K562 (cell line): ENCODE results near the gene ZMYND19. TPM values are rescaled to one million over a fixed set of nuclear protein-coding genes. Genes with fewer than 3 reads are reported as not detected.

Experiments used
- ARNT ChIP-seq, 2 experiments: fragments of 450-650 bp; IDR thresholded peaks; 2 replicates each; pipeline ENCODE4 v1.6.1; 2016; ENCODE audit warnings: mild to moderate bottlenecking in 1 of 2
- BCL6 ChIP-seq: fragments of 250-450 bp; sonication (Bioruptor Pico); IDR thresholded peaks from 2 replicates; pipeline ENCODE4 v1.4.0; 2020
- CREBBP ChIP-seq: IDR thresholded peaks from one replicate; pipeline ENCODE4 v1.6.1; 2012; ENCODE audit warnings: low read depth, mild to moderate bottlenecking, control low read depth, inconsistent platforms, low read length
- DACH1 ChIP-seq: fragments of 450-650 bp; IDR thresholded peaks from 2 replicates; pipeline ENCODE4 v1.6.1; 2018; ENCODE audit not compliant: partially characterized antibody
- FOXM1 ChIP-seq, 2 experiments: fragments of 450-650 bp in 1 of 2; sonication (generic) in 1 of 2; formaldehyde crosslinking in 1 of 2; IDR thresholded peaks; 2 replicates each; pipeline versions ENCODE4 v1.6.1 to v1.9.0; 2017 to 2022; ENCODE audit warnings: low read depth in 2 of 2, mild to moderate bottlenecking in 2 of 2, missing genetic modification reagents in 1 of 2, moderate library complexity in 1 of 2
- MBD2 ChIP-seq: sonication (generic); IDR thresholded peaks from 2 replicates; pipeline ENCODE4 v1.6.1; 2016; ENCODE audit warnings: low read depth, borderline replicate concordance
- MYNN ChIP-seq, 2 experiments: sonication (generic); formaldehyde crosslinking in 1 of 2; IDR thresholded peaks; 2 replicates each; pipeline versions ENCODE4 v1.5.0 to v1.6.1; 2016 to 2020; ENCODE audit warnings: antibody characterized with exemption in 1 of 2, missing genetic modification reagents in 1 of 2
- NCOR1 ChIP-seq: fragments of 450-650 bp; IDR thresholded peaks from 2 replicates; pipeline ENCODE4 v1.6.1; 2016; ENCODE audit warnings: mild to moderate bottlenecking, moderate library complexity
- POLR3G ChIP-seq: IDR thresholded peaks from 2 replicates; pipeline ENCODE4 v1.6.1; 2011; ENCODE audit not compliant: insufficient read length, insufficient replicate concordance; ENCODE audit errors: extremely low read depth
- SNIP1 ChIP-seq: fragments of 450-650 bp; IDR thresholded peaks from 2 replicates; pipeline ENCODE4 v1.7.1; 2017; ENCODE audit warnings: low read depth, mild to moderate bottlenecking
- TARDBP ChIP-seq: fragments of 450-650 bp; IDR thresholded peaks from 2 replicates; pipeline ENCODE4 v1.6.1; 2016
- USF1 ChIP-seq: sonication (generic); formaldehyde crosslinking; IDR thresholded peaks from 2 replicates; pipeline ENCODE4 v1.9.0; 2022; ENCODE audit warnings: mild to moderate bottlenecking, missing genetic modification reagents
- ZBTB33 ChIP-seq: sonication (generic); formaldehyde crosslinking; IDR thresholded peaks from 2 replicates; pipeline ENCODE4 v1.8.1; 2023; ENCODE audit warnings: mild to moderate bottlenecking, missing genetic modification reagents
- ZNF24 ChIP-seq: fragments of 450-650 bp; IDR thresholded peaks from 2 replicates; pipeline ENCODE4 v1.6.1; 2016
- ZNF280A ChIP-seq: fragments of 450-650 bp; IDR thresholded peaks from 2 replicates; pipeline ENCODE4 v1.6.1; 2018; ENCODE audit warnings: mild to moderate bottlenecking, low read depth; ENCODE audit not compliant: partially characterized antibody
- ZNF354B ChIP-seq: fragments of 250-450 bp; sonication (Bioruptor Pico); IDR thresholded peaks from 2 replicates; pipeline ENCODE4 v1.4.0; 2020
- ZNF57 ChIP-seq: fragments of 450-650 bp; formaldehyde crosslinking; IDR thresholded peaks from 2 replicates; pipeline ENCODE4 v1.4.0; 2020; ENCODE audit warnings: mild to moderate bottlenecking, moderate library complexity
- ZNF77 ChIP-seq: fragments of 250-450 bp; sonication (Bioruptor Pico); IDR thresholded peaks from 2 replicates; pipeline ENCODE4 v1.5.0; 2020
- polyA plus RNA-seq, 8 experiments: library from polyadenylated mRNA; depleted of rRNA in 4 of 8; stranded (reverse) in 5 of 8; unstranded in 3 of 8; fragments of >200 nt; fragmentation: Nextera tagmentation in 2 of 8; fragmentation: Illumina TruSeq in 1 of 8; extraction: Ambion mirVana in 2 of 8; extraction: Trizol in 1 of 8; gene quantifications; 2 replicates each; pipeline versions ENCODE4 v1.2.1 to v1.2.3, GENCODE V29; 2011 to 2014; ENCODE audit warnings: inconsistent platforms in 1 of 8, missing spikeins in 1 of 8
- total RNA-seq, 7 experiments: library from RNA; depleted of rRNA in 6 of 7; stranded (reverse); fragments of >200 nt in 6 of 7; fragmentation: Illumina TruSeq in 2 of 7; extraction: Trizol in 2 of 7; gene quantifications; 2 replicates each; pipeline versions ENCODE4 v1.2.1 to v1.2.3, GENCODE V29; 2011 to 2021; ENCODE audit warnings: low replicate concordance in 1 of 7
- TF ChIP-seq, protein P1 (sequence below): fragments of 450-650 bp; IDR thresholded peaks from 2 replicates; pipeline ENCODE4 v1.7.0; 2016; ENCODE audit warnings: borderline replicate concordance
- TF ChIP-seq, protein P2 (sequence below): fragments of 450-650 bp; conservative IDR thresholded peaks from 2 replicates; pipeline ENCODE4 v1.6.1; 2016; ENCODE audit warnings: missing genetic modification characterization, low read depth, mild to moderate bottlenecking, control low read depth, missing compliant biosample characterization

ZMYND19 gene
- total and polyA plus RNA-seq, 9 of the 15 experiments (the other 6 are each of a cell fraction or from before 2014, with no cell fraction given): 1.0 to 86.7 (median 44.0) TPM

DNA sequence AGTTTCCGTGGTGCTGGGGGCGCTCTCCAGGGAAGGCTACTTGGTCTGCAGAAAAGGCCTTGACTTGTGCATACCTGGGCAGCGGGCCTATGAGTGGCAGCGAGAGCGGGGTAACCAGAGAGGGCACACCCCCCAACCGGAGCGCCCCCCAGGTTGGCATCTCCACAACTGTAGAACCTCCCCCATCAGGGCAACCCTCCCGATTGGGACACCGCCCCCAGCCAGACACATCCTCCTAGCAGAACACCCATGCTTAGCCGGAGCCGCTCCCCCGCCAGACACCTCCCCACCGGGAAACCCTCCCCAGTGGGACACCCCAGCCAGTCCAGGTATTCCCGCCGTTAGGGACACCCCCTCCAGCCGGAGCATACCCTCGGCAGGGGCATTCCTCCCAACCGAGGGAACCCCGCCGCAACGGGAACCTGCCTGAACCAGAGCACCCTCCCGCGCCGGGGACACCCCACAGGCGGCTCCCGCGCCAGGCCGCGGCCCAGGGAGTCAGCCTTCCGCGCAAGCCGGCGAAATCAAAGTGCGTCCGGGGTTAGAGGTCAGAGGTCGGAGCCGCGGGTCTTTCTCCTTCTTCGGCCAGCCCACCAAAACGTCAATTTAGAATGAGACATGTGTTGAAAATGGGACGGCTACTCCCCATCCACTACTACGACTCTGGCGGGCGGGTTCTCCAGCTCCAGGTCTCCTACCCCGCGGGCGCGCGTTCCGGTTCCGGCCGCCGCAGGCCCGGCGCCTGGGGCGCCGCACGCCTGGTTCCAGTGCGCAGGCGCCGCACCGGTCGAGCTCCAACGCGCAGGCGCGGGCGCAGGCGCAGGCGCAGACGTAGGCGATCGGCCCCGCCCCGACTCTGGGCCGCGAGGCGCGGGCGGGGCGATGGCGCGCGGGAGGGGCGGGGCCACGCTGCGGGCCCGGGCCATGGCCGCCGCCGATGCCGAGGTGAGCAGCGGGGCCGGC lies 28.1 kb upstream of the ZMYND19 start, which contains the start of gene EHMT1 (continued):
- TF ChIP-seq, protein P1, sequence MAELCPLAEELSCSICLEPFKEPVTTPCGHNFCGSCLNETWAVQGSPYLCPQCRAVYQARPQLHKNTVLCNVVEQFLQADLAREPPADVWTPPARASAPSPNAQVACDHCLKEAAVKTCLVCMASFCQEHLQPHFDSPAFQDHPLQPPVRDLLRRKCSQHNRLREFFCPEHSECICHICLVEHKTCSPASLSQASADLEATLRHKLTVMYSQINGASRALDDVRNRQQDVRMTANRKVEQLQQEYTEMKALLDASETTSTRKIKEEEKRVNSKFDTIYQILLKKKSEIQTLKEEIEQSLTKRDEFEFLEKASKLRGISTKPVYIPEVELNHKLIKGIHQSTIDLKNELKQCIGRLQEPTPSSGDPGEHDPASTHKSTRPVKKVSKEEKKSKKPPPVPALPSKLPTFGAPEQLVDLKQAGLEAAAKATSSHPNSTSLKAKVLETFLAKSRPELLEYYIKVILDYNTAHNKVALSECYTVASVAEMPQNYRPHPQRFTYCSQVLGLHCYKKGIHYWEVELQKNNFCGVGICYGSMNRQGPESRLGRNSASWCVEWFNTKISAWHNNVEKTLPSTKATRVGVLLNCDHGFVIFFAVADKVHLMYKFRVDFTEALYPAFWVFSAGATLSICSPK: no peak
- TF ChIP-seq MYNN (IDR thresholded peaks at IDR 0.05): no peak
- TF ChIP-seq MYNN (CRISPR knock-in tag; IDR thresholded peaks at IDR 0.05): no peak
- TF ChIP-seq DACH1: no peak
- no peak for TF ChIP-seq POLR3G
- TF ChIP-seq CREBBP: no peak
- TF ChIP-seq ZNF280A: no peak
- no peak for TF ChIP-seq ZNF24
- no peak for TF ChIP-seq ZNF354B (CRISPR knock-in tag)
- TF ChIP-seq MBD2: peak; percentile 35; the same call in 1 of the 2 replicates
- TF ChIP-seq BCL6 (CRISPR knock-in tag): no peak
- TF ChIP-seq SNIP1: no peak
- no peak for TF ChIP-seq TARDBP
- TF ChIP-seq, protein P2, sequence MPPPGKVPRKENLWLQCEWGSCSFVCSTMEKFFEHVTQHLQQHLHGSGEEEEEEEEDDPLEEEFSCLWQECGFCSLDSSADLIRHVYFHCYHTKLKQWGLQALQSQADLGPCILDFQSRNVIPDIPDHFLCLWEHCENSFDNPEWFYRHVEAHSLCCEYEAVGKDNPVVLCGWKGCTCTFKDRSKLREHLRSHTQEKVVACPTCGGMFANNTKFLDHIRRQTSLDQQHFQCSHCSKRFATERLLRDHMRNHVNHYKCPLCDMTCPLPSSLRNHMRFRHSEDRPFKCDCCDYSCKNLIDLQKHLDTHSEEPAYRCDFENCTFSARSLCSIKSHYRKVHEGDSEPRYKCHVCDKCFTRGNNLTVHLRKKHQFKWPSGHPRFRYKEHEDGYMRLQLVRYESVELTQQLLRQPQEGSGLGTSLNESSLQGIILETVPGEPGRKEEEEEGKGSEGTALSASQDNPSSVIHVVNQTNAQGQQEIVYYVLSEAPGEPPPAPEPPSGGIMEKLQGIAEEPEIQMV (tag): no peak
- 0 out of 2 replicates have a peak, but pooled peaks have one; percentile 53 for TF ChIP-seq ZNF77
- TF ChIP-seq ARNT (IDR thresholded peaks at IDR 0.05): 0 out of 4 replicates have a peak, but pooled peaks of 1 of the 2 experiments have one; percentile 28
- TF ChIP-seq USF1 (CRISPR knock-in tag): no peak
- TF ChIP-seq ZNF57 (CRISPR knock-in tag): no peak
- peak; percentile 58; the same call in 1 of the 2 replicates for TF ChIP-seq ZBTB33 (CRISPR knock-in tag)
- TF ChIP-seq NCOR1: peak; percentile 14; the same call in 1 of the 2 replicates
- no peak for TF ChIP-seq FOXM1 (IDR thresholded peaks at IDR 0.05; ENCODE audit: low read depth)
- no peak for TF ChIP-seq FOXM1 (CRISPR knock-in tag; IDR thresholded peaks at IDR 0.05; ENCODE audit: low read depth)
